CD4-positive, alpha-beta T cell treated with Interleukin-17A for 4 hours (primary cell): ENCODE measurements around the gene ARRDC4.
A peak's percentile ranks its signal among the peaks of the same experiment; 100 is the strongest.

ENCODE experiments used
- DNase-seq: peaks from one replicate; pipeline ENCODE4 v3.0.0-alpha.2; 2020; ENCODE audit warnings: mixed read lengths

The ARRDC4 gene, protein sequence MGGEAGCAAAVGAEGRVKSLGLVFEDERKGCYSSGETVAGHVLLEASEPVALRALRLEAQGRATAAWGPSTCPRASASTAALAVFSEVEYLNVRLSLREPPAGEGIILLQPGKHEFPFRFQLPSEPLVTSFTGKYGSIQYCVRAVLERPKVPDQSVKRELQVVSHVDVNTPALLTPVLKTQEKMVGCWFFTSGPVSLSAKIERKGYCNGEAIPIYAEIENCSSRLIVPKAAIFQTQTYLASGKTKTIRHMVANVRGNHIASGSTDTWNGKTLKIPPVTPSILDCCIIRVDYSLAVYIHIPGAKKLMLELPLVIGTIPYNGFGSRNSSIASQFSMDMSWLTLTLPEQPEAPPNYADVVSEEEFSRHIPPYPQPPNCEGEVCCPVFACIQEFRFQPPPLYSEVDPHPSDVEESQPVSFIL

GRCh38 chr15:97960364-97961066 is at the start of gene ARRDC4:
Gene ARRDC4, plus strand, starts transcription at chr15:97960703. Its CDS starts 159 bp downstream, at chr15:97960862.
- DNase-seq = no peak

DNA sequence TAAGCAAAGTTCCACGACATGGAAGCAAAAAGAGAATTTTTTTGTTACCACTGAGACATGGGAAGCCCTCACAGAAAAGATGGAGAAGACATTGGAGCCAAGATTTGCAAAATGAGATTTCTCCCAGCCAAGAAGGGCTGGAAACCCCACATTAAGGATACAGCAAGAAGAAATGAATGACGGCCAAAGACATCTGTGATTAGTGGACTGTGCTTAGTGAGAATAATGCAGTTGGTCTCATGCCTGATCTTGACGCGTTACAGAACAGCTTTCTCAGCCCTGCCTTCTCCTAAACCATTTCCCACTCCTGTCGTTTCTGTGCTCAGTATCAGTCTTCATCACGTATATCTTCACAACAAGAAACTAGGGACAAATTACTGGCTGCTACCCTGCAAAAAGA is 45.8 kb upstream of the ARRDC4 start:
- DNase-seq = no peak

DNA sequence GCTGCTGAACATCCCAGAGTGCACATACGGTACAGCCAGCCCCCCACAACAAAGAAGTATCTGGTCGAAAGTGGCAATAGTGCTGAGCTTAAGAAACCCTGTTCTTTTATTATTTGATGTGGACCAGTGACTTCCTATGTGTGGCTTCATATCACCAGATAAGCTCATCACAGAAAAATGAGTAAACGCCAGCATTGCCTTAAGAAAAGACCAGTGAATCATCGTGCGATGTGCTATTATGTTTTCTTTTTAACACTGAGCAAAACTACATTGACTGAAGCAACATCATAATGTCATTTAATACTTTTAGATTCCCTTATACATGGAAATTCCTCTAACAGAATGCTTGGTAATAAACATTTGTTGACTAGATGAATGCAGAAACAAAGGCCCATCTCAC is 45.2 kb upstream of the ARRDC4 start:
- DNase-seq = no peak

DNA sequence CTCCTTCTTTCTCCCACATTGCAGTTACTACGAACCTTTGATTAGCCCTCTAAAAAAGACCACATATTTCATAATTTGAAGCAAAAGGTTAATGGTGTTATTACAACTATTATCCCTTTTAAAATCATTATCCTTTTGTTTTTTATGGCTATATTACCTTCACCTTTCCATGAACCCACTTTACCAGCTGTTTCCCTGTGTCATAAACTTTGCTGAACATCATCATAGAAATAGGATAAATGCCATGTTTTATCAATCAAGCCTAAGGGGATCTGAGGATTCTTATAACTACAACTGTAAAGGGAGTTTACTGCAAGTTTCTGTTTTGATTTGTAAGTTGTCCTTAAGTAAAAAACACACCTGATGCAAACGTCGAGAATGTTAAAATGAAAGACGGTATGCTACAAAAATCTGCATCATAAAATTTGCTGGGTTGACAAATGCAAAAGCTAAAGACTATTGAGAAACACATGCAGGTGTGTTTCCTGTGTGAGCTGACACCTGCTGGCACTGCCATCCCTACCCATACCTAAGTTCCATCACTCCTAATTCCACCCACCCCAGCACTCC is 39.1 kb upstream of the ARRDC4 start:
- no peak for DNase-seq

DNA sequence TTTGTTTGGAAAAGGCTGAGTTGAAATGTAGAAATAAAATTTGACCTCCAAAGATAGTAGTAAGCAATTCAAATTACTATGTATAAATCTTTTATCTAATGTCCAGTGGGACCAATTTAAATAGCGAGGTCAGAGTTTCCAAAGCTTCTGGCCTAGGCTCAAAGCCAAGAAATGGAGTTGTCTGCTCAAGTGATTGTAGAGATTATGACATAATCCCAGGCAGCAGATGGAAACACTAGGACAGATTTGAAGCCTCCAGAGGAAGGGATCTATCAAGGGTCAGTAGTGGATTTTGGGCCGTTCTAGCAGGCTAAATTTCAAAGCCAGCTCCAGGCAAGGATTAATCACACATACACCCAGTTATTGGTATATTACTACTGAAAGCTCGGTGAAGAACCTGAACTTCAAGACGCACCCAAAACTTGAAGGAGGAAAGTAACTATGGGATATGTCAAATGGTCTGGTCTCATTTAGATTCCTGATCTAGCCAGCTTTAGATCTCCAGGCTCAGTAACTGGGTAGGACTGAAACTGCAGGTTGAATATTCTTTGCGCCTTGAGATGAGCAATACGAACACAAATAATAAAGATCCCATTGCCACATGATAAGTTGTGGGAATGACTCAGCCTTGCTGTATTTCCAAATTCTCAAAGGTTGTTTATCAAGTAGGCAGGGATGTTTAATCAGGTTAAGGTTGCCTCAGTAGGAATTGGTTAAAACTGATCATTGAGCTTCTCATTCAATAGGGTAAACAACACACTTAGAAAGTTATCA is 30.9 kb upstream of the ARRDC4 start:
- DNase-seq = no peak

DNA sequence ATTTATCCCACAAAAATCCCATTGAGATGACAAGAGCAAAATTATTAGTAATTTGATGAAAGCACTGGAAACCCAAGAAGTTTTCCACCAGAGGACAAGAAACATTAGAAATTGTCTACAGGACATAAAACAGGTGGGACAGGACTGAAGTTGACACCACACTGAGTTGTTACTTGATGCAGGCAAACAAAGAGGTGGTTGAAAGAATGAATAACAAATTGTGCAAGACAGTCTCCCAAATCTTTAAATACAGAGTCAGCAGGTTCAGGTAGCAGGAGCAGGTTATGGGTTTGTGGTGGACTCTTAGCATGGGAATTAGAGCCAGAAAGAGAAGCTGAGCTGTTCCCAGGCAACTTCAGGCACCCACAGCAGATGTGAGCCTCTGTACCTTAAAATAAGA is 30.3 kb upstream of the ARRDC4 start:
- DNase-seq = no peak

DNA sequence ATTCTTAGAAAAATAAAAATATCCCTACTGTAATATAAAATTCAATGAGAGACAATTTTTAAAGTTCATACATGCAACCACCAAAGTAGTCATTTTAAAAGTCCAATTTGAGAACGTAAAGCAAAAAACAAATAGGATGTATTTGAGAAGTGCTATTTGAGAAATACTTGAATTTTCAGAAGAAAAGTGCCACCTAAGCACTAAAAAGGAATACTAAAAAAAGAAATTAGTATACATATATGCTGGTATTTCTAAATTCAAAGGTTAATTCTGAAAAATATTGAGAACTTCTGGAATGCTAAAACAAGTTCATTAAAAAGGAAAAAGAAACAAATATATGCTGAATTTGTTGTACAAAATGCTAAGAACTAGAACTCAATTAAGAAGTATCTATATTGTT is 29.2 kb upstream of the ARRDC4 start:
- no peak for DNase-seq

DNA sequence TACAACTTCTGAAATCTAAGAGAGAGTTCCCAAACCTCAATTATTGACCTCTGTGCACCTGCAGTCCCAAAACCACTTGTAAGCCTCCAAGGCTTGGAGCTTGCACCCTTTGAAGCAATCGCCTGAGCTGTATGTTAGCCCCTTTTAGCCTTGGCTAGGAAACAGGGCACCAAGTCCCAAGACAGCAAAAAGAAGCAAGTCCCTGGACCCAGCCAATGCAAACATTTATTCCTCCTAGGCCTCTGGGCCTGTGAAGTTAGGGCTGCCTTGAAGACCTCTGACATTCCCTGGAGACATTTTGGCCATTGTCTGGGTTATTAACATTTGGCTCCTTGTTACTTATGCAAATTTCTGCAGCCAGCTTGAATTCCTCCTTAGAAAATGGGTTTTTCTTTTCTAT is 26.9 kb upstream of the ARRDC4 start:
- DNase-seq = no peak

GRCh38 chr15:97940993-97941392 is 19.5 kb upstream of the ARRDC4 start:
- DNase-seq = no peak

- no peak for DNase-seq
Measured at GRCh38 chr15:97941572-97941971, 18.9 kb upstream of the ARRDC4 start.

- DNase-seq = no peak
Measured at GRCh38 chr15:97944724-97945123, 15.8 kb upstream of the ARRDC4 start.

DNA sequence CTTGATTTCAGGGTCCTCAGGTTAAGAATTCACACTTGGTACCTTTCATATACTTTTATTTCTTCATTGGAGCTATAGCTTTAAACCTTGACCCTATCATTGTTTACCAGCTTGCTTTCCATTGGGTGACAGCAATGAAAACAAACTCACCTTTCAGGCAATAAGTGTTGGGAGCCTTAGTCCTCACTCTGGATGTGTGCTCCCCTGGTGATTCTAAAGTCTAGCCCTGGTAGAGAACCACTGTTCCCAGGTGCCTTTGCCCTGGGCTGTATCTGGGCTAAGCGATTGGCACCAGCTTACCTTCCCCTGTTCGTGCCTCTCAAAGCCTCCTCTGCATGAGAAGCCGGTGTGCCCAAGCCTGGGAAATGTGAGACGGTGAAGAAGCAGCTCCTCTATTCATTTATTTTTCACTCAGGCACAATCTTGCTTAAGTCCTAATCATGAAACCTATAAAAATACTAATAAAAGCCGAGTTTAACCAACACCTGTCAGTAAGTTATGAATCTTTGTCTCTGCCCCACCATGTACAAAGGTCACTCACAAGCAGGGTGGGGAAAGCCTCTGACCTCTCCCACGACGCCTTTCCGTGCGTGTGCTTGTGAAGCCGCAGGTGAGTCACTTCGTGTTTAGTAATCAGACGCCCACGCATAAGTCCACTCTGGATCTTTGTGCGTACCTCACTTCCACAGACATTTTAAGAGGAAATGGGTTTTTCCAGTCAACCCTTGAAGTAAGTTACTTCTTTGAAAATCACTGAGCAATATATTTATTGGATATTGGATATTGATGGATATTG is 12.8 kb upstream of the ARRDC4 start:
- DNase-seq = no peak

- no peak for DNase-seq
Measured at GRCh38 chr15:97953254-97953653, 7.2 kb upstream of the ARRDC4 start.

DNA sequence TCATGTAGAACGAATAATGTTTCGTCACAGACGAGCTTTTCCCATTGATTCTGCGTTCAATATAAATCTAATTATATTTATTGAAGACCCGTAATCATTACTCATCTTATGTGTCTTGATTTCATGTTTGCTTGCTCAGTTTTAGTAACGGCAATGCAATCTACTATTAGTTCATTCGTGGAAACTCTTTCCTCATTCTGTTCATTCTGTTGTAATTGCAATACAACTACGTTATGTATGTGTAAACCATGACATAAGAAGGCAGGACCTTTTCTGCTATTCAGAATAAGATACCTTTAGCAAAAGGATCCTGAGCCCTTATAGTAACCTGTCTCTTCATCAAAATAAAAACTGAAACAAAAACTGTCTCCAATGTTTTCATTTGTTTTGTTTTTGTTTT is 6.8 kb upstream of the ARRDC4 start:
- no peak for DNase-seq

DNA sequence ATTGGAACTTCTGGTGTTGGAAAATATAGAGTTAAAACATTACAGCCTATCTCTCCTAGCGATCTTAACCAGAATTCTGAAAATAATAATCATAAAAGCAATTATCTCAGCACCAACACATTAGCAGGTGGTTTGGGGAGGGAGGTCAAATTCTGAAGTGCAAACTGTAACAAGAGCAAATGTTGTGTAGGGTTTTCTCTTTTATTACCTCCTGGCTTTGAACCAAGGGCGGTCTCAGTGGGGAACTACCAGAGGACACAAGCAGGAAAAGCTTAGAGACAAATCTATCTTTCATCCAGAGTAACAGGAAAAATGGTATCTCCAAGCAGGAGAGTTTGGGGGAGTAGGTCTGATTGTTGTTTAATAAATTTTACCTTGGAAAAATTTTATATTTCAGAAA is 5.5 kb upstream of the ARRDC4 start:
- no peak for DNase-seq

DNA sequence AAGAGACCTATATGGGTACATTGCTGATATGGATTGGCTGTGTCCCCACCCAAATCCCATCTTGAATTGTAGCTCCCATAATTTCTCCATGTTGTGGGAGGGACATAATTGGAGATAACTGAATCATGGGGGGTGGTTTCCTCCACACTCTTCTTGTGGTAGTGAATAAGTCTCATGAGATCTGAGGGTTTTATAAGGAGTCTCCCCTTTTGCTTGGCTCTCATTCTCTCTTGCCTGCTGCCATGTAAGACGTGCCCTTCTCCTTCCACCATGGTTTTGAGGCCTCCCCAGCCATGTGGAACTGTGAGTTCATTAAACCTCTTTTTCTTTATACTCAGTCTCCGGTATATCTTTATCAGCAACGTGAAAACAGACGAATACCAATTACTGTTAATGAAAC is 5.0 kb upstream of the ARRDC4 start:
- no peak for DNase-seq

- peak; percentile 98 for DNase-seq
Measured at GRCh38 chr15:97959724-97960363, 659 bp upstream of the ARRDC4 start.

- peak; percentile 17 for DNase-seq
Measured at GRCh38 chr15:97961067-97961954, 808 bp downstream of the ARRDC4 start.

DNA sequence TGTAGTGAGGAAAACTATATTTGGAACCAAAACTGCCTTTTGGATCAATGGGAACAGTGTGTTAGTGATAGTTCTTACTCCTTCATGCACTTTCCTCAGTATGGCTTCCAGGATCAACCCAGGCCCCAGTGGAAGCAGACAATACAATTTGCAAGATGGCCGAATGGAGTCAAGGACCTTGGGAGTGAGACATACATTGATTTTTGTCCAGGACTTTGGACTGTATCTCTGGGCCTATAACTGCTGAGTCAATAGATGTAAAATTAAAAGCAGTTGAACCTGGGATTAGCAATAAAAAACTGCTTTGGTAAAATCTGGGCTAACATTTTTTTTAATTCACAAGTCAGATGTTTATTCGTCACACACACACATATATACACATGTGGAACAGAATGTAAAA is 1.8 kb downstream of the ARRDC4 start:
- DNase-seq = no peak

GRCh38 chr15:97963779-97964178 is 3.3 kb downstream of the ARRDC4 start:
- DNase-seq = no peak

DNA sequence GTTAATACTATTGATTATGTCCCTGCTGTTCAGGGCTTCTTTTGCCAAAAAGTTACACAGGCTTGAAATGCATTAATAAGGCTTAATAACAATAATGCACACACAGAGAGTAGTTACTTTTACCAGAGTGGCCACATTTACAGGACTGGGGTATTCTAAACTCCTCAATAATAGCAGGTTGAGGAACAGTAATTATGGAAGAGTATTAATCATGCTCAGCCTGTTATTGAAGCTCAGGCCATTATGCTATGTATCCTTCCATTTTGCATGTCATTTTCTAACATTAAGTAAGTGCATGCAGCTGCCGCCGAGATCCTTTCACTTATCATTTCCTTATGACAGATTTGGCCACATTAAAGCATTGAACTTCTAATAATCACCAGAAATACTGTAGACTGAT is 5.7 kb downstream of the ARRDC4 start:
- DNase-seq = no peak
